Stimulated activated CD4-positive, alpha-beta T cell treated with anti-CD3 and anti-CD28 coated beads, Interleukin-15, amount 100 ng/mL, for 1 hour (primary cell): Measurements from ENCODE around the gene ZDHHC6.
"Not testable (repeated sequence)": the region's sequence is repeated elsewhere in the genome, so short reads cannot be mapped to it uniquely, and the experiment has no call there.

ENCODE experiments used
- DNase-seq, 2 donors: peaks; one replicate each; pipeline ENCODE4 v3.0.0-alpha.2; 2020; ENCODE audit warnings: low read depth in 1 of 2, low spot score in 1 of 2

ZDHHC6 gene

GRCh38 chr10:112393341-112393740, 53.4 kb downstream of the ZDHHC6 start:
- DNase-seq = no peak

GRCh38 chr10:112390125-112390703, 56.5 kb downstream of the ZDHHC6 start:
- DNase-seq = no peak

GRCh38 chr10:112389271-112389822, 57.4 kb downstream of the ZDHHC6 start:
- no peak for DNase-seq

- DNase-seq = no peak
These were observed 58.2 kb downstream of the ZDHHC6 start for GRCh38 chr10:112388548-112388947.

- DNase-seq = not testable (repeated sequence)
These were observed 58.7 kb downstream of the ZDHHC6 start for GRCh38 chr10:112388056-112388455.

GRCh38 chr10:112385201-112385600, 61.5 kb downstream of the ZDHHC6 start:
- DNase-seq = no peak

GRCh38 chr10:112384141-112384540, 62.6 kb downstream of the ZDHHC6 start:
- no peak for DNase-seq

- no peak for DNase-seq
These were observed 63.4 kb downstream of the ZDHHC6 start for GRCh38 chr10:112383325-112383724.

- DNase-seq = no peak
These were observed 64.0 kb downstream of the ZDHHC6 start for GRCh38 chr10:112382515-112383235.
